SHP77 treated with DMSO at 0.1 percent for 48 hours (cell line): ENCODE data around the gene KMT5B.
"Not testable (repeated sequence)": the region's sequence is repeated elsewhere in the genome, so short reads cannot be mapped to it uniquely, and the experiment has no call there.

Experiments
- DNase-seq: peaks from one replicate; lab custom pipeline; 2025; lab: John Stamatoyannopoulos, UW

Gene KMT5B

DNA sequence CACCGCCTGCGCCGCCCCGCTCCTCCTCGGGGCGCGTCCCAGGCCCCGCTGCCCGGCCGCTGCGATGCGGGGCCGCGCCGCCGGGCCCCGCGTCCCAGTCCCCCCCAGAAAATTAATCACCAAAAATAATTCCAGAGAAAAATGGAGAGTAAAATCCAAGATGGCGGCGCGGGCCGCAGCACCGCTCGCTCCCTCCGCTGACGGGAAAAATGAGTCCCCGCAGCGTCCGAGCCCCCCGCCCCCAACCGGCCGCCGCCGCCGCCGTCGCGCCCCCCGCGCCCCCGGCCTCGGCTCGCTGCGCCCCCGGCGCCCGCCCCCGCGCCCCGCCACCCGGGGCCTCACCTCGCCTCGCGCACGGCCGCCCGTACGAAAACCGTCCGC is at the start of gene KMT5B:
TSS of gene KMT5B (minus strand) at position 162 of the 381 bp plus-strand sequence. CDS start 23,220 bp downstream, outside the sequence.
- DNase-seq, result no peak

DNA sequence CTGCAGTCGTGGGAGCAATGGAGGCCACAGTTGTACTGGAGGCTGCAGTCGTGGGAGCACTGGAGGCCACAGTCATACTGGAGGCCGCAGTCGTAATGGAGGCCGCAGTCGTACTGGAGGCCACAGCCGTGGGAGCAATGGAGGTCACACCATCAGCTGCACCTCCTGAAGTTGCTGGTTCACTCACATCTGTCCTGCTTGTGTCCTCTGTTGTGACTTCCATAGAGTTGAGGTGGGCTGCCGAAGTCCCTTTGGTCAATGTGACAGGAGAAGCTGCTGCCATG is 49.4 kb upstream of the KMT5B start:
- DNase-seq, result no peak

DNA sequence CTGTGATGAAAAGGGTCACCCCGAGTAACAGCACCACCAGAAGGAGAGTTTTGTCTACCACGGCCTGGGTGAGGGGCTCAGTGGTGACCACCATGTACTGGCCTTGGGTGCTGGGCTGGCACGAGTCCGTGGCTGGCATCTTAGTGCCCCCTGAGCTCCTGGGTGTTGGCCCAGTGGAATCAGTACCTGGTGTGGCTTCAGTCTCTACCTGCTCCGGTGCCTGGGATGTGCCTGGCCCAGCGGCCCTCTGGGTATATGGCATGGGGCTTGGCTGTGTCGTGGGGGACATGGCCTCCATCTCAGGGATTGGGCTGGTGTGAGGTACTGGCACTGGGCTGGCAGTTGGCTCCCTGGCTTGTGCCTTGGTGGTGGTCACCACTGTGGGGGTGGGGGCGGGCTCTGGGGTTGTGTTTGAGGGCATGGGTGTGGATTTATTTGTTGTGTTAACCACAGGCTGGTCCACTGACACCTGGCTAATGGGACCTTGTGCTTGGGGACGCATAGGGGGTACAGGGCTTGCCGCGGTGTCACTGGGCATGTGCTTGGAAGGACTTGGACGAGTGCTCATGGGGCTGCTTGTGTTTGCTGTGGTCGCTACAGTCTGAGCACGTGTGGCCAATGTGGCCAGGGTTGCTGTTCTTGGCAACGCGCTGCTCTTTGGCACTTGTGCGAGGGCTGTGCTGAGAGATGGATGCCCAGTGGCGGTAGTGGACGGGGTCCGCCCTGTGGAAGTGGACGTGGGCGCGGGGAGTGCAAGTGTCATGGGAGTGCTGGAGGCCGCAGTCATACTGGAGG is 48.9 kb upstream of the KMT5B start:
- DNase-seq, result no peak

DNA sequence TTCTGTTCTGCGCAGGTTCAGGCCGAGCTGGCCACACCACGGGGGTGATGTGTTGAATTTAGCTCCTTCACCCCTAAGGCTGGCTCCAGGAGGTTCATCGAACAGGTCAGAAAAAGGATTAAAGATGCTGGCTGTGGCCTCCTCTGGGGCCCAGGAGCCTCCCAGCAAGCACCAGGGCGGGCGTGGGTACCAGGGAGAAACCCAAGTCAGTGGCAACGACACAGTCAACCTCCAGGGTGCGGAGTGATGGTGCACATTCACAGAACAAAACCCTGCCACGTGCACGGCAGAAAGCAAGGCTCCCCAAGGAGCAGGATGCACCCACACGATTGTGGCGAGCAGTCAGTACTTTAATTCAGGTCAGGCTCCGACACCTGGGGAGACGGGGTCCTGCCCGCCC is 47.9 kb upstream of the KMT5B start:
- no peak for DNase-seq

DNA sequence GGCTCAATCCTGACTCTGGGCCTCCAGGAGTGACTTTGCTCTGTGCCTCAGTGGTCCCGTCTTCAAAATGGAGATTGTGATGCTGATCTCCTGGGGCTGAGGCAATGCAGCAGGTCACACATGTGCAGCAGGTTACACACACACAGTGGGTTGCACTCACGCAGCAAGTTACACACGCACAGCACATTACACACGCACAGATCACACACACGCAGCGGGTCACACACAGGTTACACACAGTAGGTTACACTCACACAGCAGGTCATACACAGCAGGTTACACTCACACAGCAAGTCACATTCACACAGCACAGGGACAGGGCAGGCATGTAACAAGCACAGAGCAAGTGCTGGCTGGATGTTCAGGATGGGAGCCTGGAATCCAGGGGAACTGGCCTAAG is 47.4 kb upstream of the KMT5B start:
- no peak for DNase-seq

DNA sequence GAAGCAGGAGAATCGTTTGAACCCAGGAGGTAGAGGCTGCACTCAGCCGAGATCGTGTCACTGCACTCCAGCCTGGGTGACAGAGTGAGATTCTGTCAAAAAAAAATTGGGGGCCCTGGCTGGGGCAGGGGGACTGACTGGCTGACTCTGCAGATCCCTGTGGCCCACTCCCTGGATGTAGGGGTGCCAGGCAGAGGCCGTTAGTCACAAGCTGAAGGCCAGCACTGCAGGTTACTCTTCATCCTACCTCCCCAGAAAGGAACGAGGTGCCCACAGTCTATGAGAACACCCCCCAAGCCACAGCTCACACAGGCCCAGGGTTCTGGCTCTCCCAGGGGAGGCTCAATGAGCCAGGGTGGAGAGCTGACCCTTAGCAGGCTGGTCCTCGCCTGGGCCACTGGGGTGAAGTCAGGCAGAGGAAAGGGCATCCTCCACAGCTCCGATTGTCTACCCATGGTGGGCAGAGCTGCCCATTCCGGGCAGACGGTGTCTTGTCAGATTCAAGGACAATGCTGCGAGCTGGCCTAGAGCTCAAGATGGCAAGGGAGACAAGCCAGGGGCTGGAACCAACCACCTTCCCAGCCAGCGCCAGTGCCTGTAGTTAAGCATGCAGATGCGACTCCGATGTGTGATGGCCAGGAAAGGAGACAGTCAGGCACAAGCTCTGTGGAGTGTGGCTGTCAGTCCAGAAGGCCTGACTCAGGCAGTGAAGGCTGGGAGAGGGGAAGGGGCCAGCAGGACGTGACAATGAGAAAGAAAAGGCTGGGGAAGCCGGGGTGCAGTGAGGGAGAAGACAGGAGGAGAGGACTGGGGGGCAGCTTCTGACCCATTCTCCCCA is 46.2 kb upstream of the KMT5B start:
- no peak for DNase-seq

DNA sequence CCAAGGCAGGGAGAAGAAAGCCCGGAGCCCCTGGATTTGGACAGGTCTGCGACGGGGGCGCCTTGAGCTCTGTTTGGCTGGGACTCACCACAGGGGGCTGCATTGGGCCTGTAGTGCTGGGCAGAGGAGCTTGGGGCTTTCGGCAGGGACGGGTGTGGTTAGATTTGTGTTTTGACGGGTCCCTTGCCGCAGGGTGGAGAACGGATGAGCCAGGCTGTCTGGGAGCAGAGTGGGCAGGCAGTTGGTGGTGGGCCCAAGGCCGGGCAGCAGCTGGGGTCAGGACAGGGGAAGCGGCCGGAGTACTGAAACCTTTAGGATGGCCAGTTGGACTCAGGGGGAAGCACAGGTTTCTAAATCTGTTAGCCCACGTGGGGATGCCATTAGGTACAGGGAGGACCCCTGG is 45.3 kb upstream of the KMT5B start:
- DNase-seq, result no peak

DNA sequence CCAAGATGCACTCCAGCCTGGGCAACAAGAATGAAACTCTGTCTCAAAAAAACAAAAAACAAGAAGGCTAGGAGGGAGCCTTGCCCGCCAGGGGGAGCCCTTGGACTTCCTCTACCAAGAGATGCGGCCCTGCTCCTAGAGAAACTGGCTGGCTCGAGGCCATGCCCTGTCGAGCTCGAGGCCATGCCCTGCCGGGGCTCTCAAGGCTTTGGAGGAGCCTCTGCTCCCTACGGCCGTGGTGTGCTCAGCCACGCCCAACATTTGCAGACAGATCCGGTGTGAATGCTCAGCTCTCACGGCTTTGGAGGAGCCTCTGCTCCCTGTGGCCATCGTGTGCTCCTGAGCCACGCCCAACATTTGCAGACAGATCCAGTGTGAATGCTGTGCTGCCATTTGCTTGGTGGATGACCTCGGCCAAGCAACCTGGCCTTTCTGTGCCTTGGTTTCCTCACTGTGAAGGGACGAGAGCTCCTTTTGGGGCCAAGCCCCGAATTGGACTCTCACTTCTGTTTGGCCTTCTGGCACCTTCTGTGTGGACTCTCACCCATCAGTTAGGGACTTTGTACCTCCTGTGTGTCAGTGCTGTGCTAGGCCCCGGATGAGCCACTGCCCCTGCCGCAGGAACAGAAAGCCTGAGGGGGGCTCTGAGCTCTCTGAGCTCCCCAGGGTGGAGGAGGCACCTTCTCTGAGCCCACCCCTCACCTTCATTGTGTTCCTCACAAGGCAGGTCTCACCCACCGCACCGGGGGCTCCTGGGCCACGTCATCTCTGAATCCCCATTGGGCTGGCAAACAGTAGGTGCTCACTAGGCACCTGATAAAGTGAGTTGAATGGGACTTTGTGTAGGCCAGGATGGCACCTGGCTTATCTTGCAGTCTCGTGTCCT is 44.6 kb upstream of the KMT5B start:
- peak; percentile 86 for DNase-seq

DNA sequence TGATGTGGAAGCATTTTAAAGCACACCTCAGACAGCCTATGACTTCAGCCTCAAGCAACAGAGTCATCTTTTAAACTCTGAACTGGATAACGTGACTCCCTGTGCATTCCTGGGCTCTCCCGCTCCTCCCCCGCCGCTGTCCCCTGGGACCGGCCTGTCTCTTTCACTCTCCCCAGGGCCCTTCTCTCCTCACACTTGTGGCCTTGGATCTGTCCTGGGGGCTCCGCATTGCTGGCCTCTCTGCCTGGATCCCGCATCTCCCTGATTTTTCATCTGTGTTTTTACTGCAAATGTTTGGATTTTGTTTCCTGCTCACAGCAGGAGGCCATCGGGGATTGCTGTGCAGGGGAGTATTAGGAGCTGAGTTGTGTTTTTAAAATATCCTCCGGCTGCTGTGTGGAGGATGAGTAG is 43.2 kb upstream of the KMT5B start:
- DNase-seq, result no peak

DNA sequence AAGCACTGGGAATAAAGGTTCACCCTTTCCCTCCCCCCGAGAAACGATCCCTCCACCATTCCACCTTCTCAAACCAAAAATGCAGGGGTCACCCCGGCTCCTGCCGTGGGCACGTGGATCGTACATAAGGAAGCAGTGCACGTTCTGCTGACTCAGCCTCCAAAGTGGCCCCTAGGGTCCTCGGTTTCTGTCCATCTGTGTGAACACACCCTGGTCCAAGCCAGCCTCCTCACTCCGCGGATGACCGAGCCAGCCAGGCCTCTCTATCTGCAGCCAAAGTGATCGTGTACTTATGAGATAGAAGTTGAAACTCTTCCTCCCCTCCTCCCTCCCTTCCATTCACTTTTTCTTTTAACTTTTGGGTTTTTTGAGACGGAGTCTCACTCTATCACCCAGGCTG is 42.4 kb upstream of the KMT5B start:
- no peak for DNase-seq

DNA sequence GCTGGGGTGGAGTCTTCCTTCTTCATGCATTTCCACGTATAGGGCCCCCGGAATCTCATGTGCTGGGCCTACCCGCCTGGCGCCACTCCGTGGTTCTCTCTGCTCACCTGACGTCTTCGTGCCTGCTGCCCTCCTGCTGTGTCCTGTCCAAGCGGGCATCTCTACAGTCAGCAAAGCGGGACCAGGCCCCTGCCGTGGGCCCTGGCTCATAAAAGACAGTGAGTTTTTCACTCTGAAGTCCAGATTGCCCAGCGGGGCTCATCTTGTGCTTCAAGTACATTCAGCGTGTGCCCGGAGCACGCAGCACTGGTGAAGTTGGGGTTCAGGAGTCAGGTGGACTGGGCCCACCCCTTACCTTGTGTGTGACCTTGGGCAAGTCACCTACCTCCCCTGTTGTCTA is 41.3 kb upstream of the KMT5B start:
- no peak for DNase-seq

DNA sequence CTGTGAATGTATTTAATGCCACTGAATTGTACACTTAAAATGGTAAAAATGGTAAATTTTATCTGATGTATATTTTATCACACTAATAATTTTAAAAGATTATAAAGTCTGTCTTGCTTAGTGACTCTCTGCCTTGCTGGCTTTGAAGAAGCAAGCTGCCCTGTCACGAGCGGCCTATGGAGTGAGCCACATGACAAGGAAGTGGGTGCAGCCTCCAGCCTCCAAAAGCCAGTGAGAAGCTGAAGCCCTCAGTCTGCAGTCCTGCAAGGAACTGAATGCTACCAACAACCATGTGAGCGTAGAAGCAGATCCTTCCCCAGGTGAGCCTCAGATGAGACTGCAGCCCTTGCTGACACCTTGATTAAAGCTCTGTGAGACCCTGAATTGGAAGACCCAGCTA is 38.7 kb upstream of the KMT5B start:
- DNase-seq, result no peak

DNA sequence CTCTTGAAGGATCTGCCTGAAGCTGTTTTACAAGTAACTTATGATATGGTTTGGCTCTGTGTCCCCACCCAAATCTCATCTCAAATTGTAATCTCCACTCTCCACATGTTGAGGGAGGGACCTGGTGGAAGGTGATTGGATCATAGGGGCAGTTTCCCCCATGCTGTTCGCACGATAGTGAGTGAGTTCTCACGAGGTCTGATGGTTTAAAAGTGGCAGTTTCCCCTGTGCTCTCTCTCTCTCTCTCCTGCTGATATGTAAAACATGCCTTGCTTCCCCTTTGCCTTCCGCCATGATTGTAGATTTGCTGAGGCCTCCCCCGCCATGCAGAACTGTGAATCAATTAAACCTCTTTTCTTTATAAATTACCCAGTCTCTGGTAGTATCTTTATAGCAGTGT is 31.8 kb upstream of the KMT5B start:
- not testable (repeated sequence) for DNase-seq

DNA sequence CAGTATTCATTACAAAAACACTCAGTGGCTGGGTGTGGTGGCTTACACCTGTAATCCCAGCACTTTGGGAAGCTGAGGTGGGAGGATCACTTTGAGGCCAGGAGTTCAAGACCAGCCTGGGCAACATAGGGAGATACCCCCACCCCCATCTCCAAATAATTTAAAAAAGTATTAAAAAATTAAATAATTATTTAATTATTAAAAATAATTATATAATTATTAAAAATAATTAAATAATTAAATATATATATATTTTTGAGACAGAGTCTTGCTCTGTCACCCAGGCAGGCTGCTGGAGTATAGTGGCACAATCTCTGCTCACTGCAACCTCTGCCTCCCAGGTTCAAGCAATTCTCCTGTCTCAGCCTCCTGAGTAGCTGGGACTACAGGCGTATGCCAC is 30.8 kb upstream of the KMT5B start:
- DNase-seq, result not testable (repeated sequence)

DNA sequence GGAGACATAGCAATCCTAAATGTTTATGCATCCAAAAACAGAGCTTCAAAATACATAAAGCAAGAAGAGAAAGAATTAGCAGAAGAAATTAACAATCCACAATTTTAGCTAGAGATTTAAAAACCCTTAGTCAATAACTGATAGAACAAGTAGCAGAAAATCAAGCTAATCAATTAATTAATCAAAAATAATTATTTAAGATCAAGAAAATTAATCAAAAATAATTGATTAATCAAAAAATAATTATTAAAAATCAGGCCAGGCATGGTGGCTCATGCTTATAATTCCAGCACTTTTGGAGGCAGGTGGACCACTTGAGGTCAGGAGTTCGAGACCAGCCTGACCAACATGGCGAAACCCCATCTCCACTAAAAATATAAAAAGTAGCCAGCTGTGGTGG is 29.5 kb upstream of the KMT5B start:
- no peak for DNase-seq

DNA sequence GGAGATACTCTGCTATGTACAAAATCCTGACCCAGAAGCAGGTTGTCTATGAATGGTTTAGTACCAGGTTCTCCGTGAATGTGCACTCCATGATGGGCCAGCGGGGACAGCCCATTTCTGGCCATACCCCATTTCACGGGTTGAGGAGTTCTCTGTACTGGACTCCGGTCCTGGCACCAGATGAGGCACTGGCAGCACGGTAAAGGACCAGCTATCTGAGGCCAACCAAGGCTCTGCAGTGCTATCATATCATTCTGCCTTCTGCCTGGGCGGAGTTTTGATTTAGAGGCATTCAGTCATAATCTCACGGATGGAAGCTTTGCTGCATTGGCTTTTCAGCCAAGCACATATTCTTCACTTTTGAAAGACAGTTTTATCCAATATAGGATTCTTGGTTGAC is 18.5 kb upstream of the KMT5B start:
- no peak for DNase-seq

DNA sequence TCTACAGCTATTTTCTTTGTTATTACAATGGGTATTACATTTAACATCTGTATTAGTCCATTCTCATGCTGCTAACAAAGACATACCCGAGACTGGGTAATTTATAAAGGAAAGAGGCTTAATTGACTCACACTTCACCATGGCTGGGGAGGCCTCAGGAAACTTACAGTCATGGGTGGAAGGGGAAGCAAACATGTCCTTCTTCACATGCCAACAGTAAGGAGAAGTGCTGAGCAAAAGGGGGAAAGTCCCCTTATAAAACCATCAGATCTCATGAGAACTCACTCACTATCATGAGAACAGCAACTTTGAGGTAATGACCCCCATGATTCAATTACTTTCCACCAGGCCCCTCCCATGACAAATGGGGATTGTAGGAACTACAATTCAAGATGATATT is 16.5 kb upstream of the KMT5B start:
- DNase-seq, result no peak

DNA sequence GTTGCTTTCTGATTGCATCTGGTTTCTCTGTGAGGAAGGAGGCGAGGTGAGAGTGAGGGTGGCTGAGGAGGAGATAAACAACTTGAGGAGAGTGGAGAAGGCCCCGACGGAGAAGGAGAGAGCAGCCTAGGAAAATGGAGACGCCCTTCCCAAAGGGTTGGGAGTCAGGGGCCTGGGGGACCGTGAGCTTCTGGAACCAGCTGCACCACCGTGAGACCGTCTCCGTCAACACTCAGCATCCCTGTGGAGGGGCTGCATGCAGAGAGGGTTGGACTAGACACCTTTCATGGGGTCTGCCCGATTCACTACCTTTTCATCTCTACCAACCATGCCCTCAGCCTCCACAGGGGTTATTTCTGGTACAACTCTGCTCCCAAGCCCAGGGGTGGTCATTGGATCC is 13.3 kb upstream of the KMT5B start:
- no peak for DNase-seq

DNA sequence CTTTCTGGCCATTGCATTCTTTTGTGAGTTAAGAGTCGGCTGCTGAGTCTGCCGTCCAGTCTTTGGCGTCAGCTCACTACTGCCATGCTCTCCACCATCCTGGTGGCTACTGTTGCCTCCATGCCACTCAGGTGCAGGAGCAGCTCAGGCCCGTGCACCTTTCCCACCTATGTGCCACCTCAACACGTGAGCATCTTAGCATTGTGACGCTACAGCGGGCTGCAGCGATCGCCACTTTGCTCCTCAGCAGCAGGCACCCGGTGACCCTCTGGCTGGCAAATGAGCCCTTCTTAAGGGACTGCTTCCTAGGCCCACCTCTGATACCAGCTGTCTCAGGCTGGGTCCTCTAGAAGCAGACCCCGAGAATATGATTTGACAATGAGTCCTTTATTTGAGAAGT is 11.5 kb upstream of the KMT5B start:
- no peak for DNase-seq

DNA sequence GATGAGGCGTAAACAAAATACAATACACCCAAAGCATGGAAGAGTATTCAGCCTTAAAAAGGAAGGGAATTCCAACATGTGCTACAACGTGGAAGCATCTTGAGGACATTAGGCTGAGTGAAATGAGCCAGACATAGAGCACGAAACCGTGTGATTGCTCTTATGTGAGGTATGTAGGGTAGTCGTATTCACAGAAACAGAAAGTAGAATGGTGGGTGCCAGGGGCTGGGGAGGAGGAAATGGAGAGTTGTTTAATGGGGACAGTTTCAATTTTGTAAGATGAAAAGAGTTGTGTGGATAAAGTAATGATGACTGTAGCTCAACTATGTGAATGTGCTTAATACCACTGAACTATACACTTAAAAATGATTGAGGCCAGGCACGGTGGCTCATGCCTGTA is 10.2 kb upstream of the KMT5B start:
- no peak for DNase-seq

DNA sequence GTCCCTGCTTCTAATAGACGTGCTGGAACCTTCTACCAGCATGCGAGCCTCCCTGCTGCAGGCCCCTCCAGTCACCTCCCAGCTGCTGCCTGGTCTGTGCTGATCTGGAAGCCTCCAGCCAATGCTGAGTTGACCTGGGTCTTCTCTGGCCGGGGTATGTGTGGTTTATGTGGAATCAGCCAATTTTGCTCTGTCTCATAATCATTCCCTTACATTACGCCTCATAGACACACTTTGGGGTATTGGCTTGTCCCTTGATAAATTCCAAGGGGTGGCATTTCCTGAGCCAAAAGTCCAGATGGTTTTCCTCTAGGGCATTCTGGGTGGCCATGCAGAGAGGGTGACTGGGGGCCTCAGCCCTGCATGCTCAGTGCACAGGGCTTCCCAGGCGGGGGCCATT is 8.3 kb upstream of the KMT5B start:
- no peak for DNase-seq

DNA sequence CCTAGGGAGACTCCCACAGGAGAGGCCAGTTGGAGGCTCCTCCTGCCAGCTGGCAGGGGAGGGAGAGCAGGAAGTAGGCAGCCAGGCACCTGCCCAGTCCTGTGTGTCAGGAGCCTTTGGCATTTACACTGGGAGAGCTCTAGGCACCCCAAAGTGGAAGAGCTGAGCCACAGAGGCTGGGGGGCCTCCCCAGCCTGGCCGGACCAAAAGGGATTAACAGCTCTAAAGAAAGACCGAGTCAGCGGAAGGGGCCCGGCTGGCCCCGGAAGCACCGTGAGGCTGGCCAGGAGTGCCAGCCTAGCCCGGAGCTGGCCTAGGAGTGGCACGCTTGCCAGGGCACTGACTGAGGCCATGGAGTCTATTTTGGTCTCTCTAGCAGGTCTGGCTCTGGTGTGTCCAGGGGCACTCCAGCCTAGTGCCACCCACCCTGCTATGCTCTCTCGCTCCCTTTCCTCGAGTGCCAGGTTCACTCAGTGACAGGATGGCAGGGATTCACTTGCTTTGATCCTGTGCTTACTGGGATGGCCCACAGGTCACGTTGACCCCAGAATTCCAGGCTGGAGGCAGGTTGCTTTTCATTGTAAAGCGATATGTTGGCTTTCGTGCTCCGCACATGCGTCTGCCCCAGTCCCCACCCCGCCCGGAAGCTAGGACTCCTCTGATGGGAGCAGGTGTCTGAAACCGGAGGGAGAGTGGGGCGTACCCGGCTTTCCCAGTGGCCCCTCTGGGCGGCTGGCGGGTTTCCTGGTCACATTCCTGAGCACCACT is 3.3 kb upstream of the KMT5B start:
- peak; percentile 30 for DNase-seq
